Osteoblast (primary cell): ENCODE measurements around the gene ATP2C1. TPM values are rescaled to one million over a fixed set of nuclear protein-coding genes. Genes with fewer than 3 reads are reported as not detected.

Source experiments
- DNase-seq: peaks from one replicate; pipeline ENCODE4 v3.0.0; 2011; ENCODE audit warnings: low spot score, mixed read lengths; ENCODE audit not compliant: insufficient read length; ENCODE audit errors: missing footprints
- H2AFZ ChIP-seq: 2 replicates; pipeline ENCODE4 v1.6.0; 2011; ENCODE audit warnings: mild to moderate bottlenecking, low read length
- H3K27ac ChIP-seq: 2 replicates; pipeline ENCODE4 v1.5.1; 2011; ENCODE audit warnings: mild to moderate bottlenecking, low read depth, low read length, moderate library complexity
- H3K27me3 ChIP-seq: 2 replicates; pipeline ENCODE4 v1.6.0; 2012; ENCODE audit warnings: mild to moderate bottlenecking, control low read depth, inconsistent platforms, low read length, moderate library complexity; ENCODE audit not compliant: insufficient read depth
- H3K36me3 ChIP-seq: 2 replicates; pipeline ENCODE4 v1.5.1; 2011; ENCODE audit warnings: mild to moderate bottlenecking, low read length, control low read depth, moderate library complexity; ENCODE audit not compliant: insufficient read depth
- H3K4me1 ChIP-seq: 2 replicates; pipeline ENCODE4 v1.5.1; 2011; ENCODE audit warnings: mild to moderate bottlenecking, low read length, control low read depth, moderate library complexity; ENCODE audit not compliant: insufficient read depth
- H3K4me2 ChIP-seq: 2 replicates; pipeline ENCODE4 v1.6.0; 2011; ENCODE audit warnings: mild to moderate bottlenecking, low read length; ENCODE audit not compliant: insufficient read depth
- H3K4me3 ChIP-seq: fragments of 200-600 bp; sonication (generic); 3 replicates; pipeline ENCODE4 v1.5.1; 2012; ENCODE audit warnings: mild to moderate bottlenecking, low read length, inconsistent platforms; ENCODE audit not compliant: insufficient read depth
- H3K79me2 ChIP-seq: 2 replicates; pipeline ENCODE4 v1.6.0; 2012; ENCODE audit warnings: mild to moderate bottlenecking, low read length, control low read depth, inconsistent platforms; ENCODE audit not compliant: insufficient read depth
- H3K9me3 ChIP-seq: 2 replicates; pipeline ENCODE4 v1.5.1; 2011; ENCODE audit warnings: low read depth, low read length, control low read depth
- H4K20me1 ChIP-seq: 2 replicates; pipeline ENCODE4 v1.6.0; 2012; ENCODE audit warnings: mild to moderate bottlenecking, low read length, control low read depth; ENCODE audit not compliant: insufficient read depth
- total RNA-seq: library from RNA; depleted of rRNA; stranded (reverse); fragments of >200 nt; gene quantifications from 2 replicates; pipeline ENCODE4 v1.2.3, GENCODE V29; 2012
- TF ChIP-seq, protein P1 (sequence below): IDR thresholded peaks from 2 replicates; pipeline ENCODE4 v1.5.1; 2011; ENCODE audit warnings: mild to moderate bottlenecking, low read depth, low read length, moderate library complexity; ENCODE audit errors: extremely low read depth

Gene ATP2C1
- total RNA-seq, 1 donor, result 99.5 TPM

DNA sequence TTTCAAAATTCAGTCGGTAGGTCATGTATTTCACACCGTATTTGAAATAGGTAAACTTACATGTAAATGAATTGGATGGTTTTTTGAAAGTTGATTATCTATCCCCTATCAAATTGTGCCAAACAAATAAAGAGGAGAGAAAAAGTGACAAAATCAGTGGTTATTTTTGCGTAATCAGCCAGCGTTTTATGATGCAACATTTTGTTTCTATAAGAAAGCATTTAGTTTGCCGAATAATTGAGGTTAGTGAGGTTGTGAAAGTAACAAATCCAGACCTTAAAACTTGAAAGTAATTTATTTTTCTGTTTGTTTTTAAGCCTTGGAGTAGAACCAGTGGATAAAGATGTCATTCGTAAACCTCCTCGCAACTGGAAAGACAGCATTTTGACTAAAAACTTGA, 103.4 kb downstream of the ATP2C1 start:
- Histone ChIP-seq H3K9me3 (no peaks in the 10 kb centered on the region), H3K27ac (no peak overlapping the region), H2AFZ (no peak overlapping the region), H3K27me3 (no peaks in the 10 kb centered on the region), H3K4me2 (no peak overlapping the region), H3K36me3 (peaks cover 46% of the 10 kb centered on the region), H3K79me2 (no peaks in the 10 kb centered on the region), H4K20me1 (no peaks in the 10 kb centered on the region), H3K4me3 (no peak overlapping the region), H3K4me1 (peaks cover 18% of the 10 kb centered on the region)
- TF ChIP-seq, protein P1, sequence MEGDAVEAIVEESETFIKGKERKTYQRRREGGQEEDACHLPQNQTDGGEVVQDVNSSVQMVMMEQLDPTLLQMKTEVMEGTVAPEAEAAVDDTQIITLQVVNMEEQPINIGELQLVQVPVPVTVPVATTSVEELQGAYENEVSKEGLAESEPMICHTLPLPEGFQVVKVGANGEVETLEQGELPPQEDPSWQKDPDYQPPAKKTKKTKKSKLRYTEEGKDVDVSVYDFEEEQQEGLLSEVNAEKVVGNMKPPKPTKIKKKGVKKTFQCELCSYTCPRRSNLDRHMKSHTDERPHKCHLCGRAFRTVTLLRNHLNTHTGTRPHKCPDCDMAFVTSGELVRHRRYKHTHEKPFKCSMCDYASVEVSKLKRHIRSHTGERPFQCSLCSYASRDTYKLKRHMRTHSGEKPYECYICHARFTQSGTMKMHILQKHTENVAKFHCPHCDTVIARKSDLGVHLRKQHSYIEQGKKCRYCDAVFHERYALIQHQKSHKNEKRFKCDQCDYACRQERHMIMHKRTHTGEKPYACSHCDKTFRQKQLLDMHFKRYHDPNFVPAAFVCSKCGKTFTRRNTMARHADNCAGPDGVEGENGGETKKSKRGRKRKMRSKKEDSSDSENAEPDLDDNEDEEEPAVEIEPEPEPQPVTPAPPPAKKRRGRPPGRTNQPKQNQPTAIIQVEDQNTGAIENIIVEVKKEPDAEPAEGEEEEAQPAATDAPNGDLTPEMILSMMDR, result no peak
- DNase-seq, result no peak

GRCh38 chr3:131001071-131001470, 107.2 kb downstream of the ATP2C1 start:
- Histone ChIP-seq H3K9me3 (no peaks in the 10 kb centered on the region), H3K4me1 (peaks cover 18% of the 10 kb centered on the region), H3K4me2 (no peak overlapping the region), H3K27me3 (no peaks in the 10 kb centered on the region), H3K36me3 (peaks cover 34% of the 10 kb centered on the region), H2AFZ (no peak overlapping the region), H3K4me3 (no peak overlapping the region), H3K79me2 (no peaks in the 10 kb centered on the region), H3K27ac (peak overlapping the region; percentile 45), H4K20me1 (no peaks in the 10 kb centered on the region)
- TF ChIP-seq, protein P1, result no peak
- no peak for DNase-seq

- Histone ChIP-seq H3K4me2 (no peak overlapping the region), H3K9me3 (no peaks in the 10 kb centered on the region), H2AFZ (no peak overlapping the region), H3K79me2 (no peaks in the 10 kb centered on the region), H3K27me3 (no peaks in the 10 kb centered on the region), H3K4me1 (peaks cover 18% of the 10 kb centered on the region), H3K27ac (no peak overlapping the region), H4K20me1 (no peaks in the 10 kb centered on the region), H3K36me3 (peaks cover 14% of the 10 kb centered on the region), H3K4me3 (no peak overlapping the region)
- DNase-seq, result no peak
- TF ChIP-seq, protein P1, result no peak
Observed at GRCh38 chr3:131004603-131005002, 110.7 kb downstream of the ATP2C1 start.

- Histone ChIP-seq H3K36me3 (peaks cover 31% of the 10 kb centered on the region), H3K4me2 (no peak overlapping the region), H2AFZ (no peak overlapping the region), H3K4me1 (no peaks in the 10 kb centered on the region), H3K79me2 (no peaks in the 10 kb centered on the region), H3K27me3 (no peaks in the 10 kb centered on the region), H3K27ac (no peak overlapping the region), H3K9me3 (no peaks in the 10 kb centered on the region), H3K4me3 (no peak overlapping the region), H4K20me1 (no peaks in the 10 kb centered on the region)
- TF ChIP-seq, protein P1, result no peak
- no peak for DNase-seq
Observed at GRCh38 chr3:131007256-131007655, 113.4 kb downstream of the ATP2C1 start.
